ENCODE results near the gene PEX14. TPM values are rescaled to one million over a fixed set of nuclear protein-coding genes. Genes with fewer than 3 reads are reported as not detected.

The PEX14 gene
- total and polyA plus RNA-seq, 9 of the 15 experiments (the other 6 are each of a cell fraction or from before 2014, with no cell fraction given) = 2.6 to 45.7 (median 22.7) TPM

- no peak for TF ChIP-seq ZNF695 (CRISPR knock-in tag; IDR thresholded peaks at IDR 0.05)
- TF ChIP-seq, protein P1, sequence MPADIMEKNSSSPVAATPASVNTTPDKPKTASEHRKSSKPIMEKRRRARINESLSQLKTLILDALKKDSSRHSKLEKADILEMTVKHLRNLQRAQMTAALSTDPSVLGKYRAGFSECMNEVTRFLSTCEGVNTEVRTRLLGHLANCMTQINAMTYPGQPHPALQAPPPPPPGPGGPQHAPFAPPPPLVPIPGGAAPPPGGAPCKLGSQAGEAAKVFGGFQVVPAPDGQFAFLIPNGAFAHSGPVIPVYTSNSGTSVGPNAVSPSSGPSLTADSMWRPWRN (IDR thresholded peaks at IDR 0.05; ENCODE audit: low read depth) = no peak
- TF ChIP-seq E4F1 (CRISPR knock-in tag; IDR thresholded peaks at IDR 0.05; ENCODE audit: borderline replicate concordance) = no peak
- TF ChIP-seq PML (IDR thresholded peaks at IDR 0.05; ENCODE audit: low read length) = no peak
- TF ChIP-seq ZBTB1 (CRISPR knock-in tag; IDR thresholded peaks at IDR 0.05; ENCODE audit: borderline replicate concordance, low read depth) = no peak
- TF ChIP-seq ZBED1 (IDR thresholded peaks at IDR 0.05) = no peak
- TF ChIP-seq ZNF707 (CRISPR knock-in tag; conservative IDR thresholded peaks at IDR 0.05) = no peak
- peak; percentile 99 for TF ChIP-seq C11orf30 (IDR thresholded peaks at IDR 0.05; ENCODE audit: low read depth)
- TF ChIP-seq SIN3A (IDR thresholded peaks at IDR 0.05; ENCODE audit: borderline replicate concordance in 2 of 2, control insufficient read depth in 1 of 2, low read depth in 2 of 2, low read length in 2 of 2) = no peak
- TF ChIP-seq ZNF77 (CRISPR knock-in tag; IDR thresholded peaks at IDR 0.05) = no peak
- no peak for TF ChIP-seq ZFP30 (CRISPR knock-in tag; IDR thresholded peaks at IDR 0.05; ENCODE audit: borderline replicate concordance)
- TF ChIP-seq, protein P2, sequence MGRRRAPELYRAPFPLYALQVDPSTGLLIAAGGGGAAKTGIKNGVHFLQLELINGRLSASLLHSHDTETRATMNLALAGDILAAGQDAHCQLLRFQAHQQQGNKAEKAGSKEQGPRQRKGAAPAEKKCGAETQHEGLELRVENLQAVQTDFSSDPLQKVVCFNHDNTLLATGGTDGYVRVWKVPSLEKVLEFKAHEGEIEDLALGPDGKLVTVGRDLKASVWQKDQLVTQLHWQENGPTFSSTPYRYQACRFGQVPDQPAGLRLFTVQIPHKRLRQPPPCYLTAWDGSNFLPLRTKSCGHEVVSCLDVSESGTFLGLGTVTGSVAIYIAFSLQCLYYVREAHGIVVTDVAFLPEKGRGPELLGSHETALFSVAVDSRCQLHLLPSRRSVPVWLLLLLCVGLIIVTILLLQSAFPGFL (CRISPR knock-in tag; IDR thresholded peaks at IDR 0.05) = no peak
- TF ChIP-seq MEF2A (IDR thresholded peaks at IDR 0.05; ENCODE audit: control insufficient read depth, low read depth, low read length) = no peak
- TF ChIP-seq ZNF445 (CRISPR knock-in tag; IDR thresholded peaks at IDR 0.05; ENCODE audit: low read depth) = no peak
- TF ChIP-seq YY1 (IDR thresholded peaks at IDR 0.05; ENCODE audit: borderline replicate concordance in 1 of 3, control insufficient read depth in 1 of 3, extremely low read depth in 1 of 3, insufficient read depth in 3 of 3, insufficient read length in 1 of 3, insufficient replicate concordance in 2 of 3, low read depth in 1 of 3, low read length in 2 of 3) = no peak
- no peak; the same call in 1 of the 2 replicates for TF ChIP-seq ZNF143 (CRISPR knock-in tag; IDR thresholded peaks at IDR 0.05)
- TF ChIP-seq, protein P3, sequence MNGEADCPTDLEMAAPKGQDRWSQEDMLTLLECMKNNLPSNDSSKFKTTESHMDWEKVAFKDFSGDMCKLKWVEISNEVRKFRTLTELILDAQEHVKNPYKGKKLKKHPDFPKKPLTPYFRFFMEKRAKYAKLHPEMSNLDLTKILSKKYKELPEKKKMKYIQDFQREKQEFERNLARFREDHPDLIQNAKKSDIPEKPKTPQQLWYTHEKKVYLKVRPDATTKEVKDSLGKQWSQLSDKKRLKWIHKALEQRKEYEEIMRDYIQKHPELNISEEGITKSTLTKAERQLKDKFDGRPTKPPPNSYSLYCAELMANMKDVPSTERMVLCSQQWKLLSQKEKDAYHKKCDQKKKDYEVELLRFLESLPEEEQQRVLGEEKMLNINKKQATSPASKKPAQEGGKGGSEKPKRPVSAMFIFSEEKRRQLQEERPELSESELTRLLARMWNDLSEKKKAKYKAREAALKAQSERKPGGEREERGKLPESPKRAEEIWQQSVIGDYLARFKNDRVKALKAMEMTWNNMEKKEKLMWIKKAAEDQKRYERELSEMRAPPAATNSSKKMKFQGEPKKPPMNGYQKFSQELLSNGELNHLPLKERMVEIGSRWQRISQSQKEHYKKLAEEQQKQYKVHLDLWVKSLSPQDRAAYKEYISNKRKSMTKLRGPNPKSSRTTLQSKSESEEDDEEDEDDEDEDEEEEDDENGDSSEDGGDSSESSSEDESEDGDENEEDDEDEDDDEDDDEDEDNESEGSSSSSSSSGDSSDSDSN (IDR thresholded peaks at IDR 0.05; ENCODE audit: borderline replicate concordance in 1 of 2, low read depth in 2 of 2, low read length in 2 of 2) = peak in 1 of 2 experiments; percentile 75; a peak in 3 of 4 replicates
- TF ChIP-seq ZNF696 (CRISPR knock-in tag; conservative IDR thresholded peaks at IDR 0.05) = no peak
These were observed 15.6 kb upstream of the PEX14 start (continued) for GRCh38 chr1:10459184-10459583.
